ENCODE data around the gene GCG. TPM values are rescaled to one million over a fixed set of nuclear protein-coding genes. Genes with fewer than 3 reads are reported as not detected.

The GCG gene
- total and polyA plus RNA-seq, 7 experiments from 2014 or later: not detected

DNA sequence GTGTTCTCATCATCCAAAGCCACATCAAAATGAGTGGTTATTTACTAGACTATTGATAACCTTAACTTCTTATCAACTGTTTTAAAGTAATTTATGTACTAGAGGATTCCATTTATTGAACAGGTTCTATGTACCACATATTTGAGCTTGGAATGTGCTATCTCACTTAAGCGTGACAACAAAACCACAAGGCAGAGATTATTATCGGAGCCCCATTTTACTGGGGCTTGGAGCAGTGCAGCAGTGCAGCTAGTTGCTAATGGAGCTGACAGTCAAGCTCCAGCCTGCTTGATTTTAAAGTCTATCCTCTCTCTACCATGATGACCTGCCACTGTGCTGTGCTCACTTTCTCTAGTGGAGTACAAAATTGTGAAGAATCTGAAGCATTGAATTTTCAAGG lies 24.6 kb downstream of the GCG start:
- Mint-ChIP-seq H3K36me3 (no peaks in the 10 kb centered on the region), H3K9me3 (no peaks in the 10 kb centered on the region), H3K4me1 (peaks cover 0 to 24% (median 6%) of the 10 kb centered on the region in 7 donors), H3K27ac (no peak overlapping the region), H3K27me3 (peaks cover 0 to 31% (median 0%) of the 10 kb centered on the region in 5 donors), H3K4me3 (no peak overlapping the region)
- no peak overlapping the region for H3K4me3 ChIP-seq (ENCODE audit: low read length)
- H3K27ac ChIP-seq (ENCODE audit: low read depth, low read length): no peak overlapping the region
- intact Hi-C loops (cut with micrococcal nuclease): loop anchor here in 1 of 2 donors (10.0 kb wide), 1 partner anchor 903 kb away; no protein-coding TSS in a partner anchor
- no peaks in the 10 kb centered on the region for H3K4me1 ChIP-seq (ENCODE audit: control insufficient read depth in 2 of 2, insufficient read depth in 2 of 2, low read length in 2 of 2)
- no peak for DNase-seq
- no peak for ATAC-seq
- no peaks in the 10 kb centered on the region for H3K27me3 ChIP-seq (ENCODE audit: control insufficient read depth in 2 of 2, insufficient read depth in 2 of 2, low read length in 2 of 2)
- H3K36me3 ChIP-seq (ENCODE audit: control insufficient read depth in 2 of 3, insufficient read depth in 3 of 3, low read length in 3 of 3): no peaks in the 10 kb centered on the region
- no peaks in the 10 kb centered on the region for H3K9me3 ChIP-seq (ENCODE audit: control insufficient read depth in 2 of 3, low read length in 3 of 3)
- POLR2A ChIA-PET: no interaction called here
- CTCF ChIA-PET: interaction anchor here (1.0 to 3.9 kb wide), 5 partner anchors 10 to 540 kb away, joined by 3 to 29 read pairs (median 5); no protein-coding TSS in a partner anchor

DNA sequence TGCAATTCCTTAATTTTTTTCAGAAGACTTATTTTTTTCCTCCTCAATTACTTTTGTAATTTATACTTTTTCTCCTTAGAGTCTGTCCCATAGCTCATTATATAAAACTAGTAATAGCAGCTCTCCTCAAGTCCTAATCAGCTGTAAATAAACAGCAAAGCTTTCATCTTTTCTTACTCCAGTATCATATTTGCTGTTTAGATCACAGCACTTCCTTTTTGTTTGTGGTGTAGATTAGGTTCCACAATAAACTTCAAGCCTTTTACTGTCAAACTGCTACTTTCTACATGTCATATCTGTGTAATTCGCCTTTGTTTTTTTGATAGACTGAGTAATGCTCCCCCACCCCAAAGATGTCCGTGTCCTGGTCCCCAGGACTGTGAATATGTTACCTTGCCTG lies 25.5 kb downstream of the GCG start:
- DNase-seq: no peak
- no peaks in the 10 kb centered on the region for H3K27me3 ChIP-seq (ENCODE audit: control insufficient read depth in 2 of 2, insufficient read depth in 2 of 2, low read length in 2 of 2)
- H3K9me3 Mint-ChIP-seq: no peaks in the 10 kb centered on the region
- no peaks in the 10 kb centered on the region for H3K9me3 ChIP-seq (ENCODE audit: control insufficient read depth in 2 of 3, low read length in 3 of 3)
- no peak for ATAC-seq
- POLR2A ChIA-PET: interaction anchor here (0.6 to 0.7 kb wide), 2 partner anchors 107 to 709 kb away, joined by 3 read pairs; no protein-coding TSS in a partner anchor
- H3K36me3 Mint-ChIP-seq: no peaks in the 10 kb centered on the region
- H3K4me1 ChIP-seq (ENCODE audit: control insufficient read depth in 2 of 2, insufficient read depth in 2 of 2, low read length in 2 of 2): no peaks in the 10 kb centered on the region
- peak overlapping the region in 1 of 10 donors; percentile 28 for H3K4me3 Mint-ChIP-seq
- intact Hi-C loops (cut with micrococcal nuclease): loop anchor here in 1 of 2 donors (10.0 kb wide), 1 partner anchor 902 kb away; no protein-coding TSS in a partner anchor
- peaks cover 0 to 24% (median 6%) of the 10 kb centered on the region in 7 donors for H3K4me1 Mint-ChIP-seq
- H3K27ac ChIP-seq (ENCODE audit: low read depth, low read length): no peak overlapping the region
- peak overlapping the region in 3 of 9 donors; percentile 3 to 42 (median 41) for H3K27ac Mint-ChIP-seq
- no peak overlapping the region for H3K4me3 ChIP-seq (ENCODE audit: low read length)
- no peaks in the 10 kb centered on the region for H3K36me3 ChIP-seq (ENCODE audit: control insufficient read depth in 2 of 3, insufficient read depth in 3 of 3, low read length in 3 of 3)
- peaks cover 0 to 29% (median 0%) of the 10 kb centered on the region in 5 donors for H3K27me3 Mint-ChIP-seq
- CTCF ChIA-PET: interaction anchor here (0.8 to 3.9 kb wide), 6 partner anchors 25 to 539 kb away, joined by 3 to 29 read pairs (median 8); no protein-coding TSS in a partner anchor

DNA sequence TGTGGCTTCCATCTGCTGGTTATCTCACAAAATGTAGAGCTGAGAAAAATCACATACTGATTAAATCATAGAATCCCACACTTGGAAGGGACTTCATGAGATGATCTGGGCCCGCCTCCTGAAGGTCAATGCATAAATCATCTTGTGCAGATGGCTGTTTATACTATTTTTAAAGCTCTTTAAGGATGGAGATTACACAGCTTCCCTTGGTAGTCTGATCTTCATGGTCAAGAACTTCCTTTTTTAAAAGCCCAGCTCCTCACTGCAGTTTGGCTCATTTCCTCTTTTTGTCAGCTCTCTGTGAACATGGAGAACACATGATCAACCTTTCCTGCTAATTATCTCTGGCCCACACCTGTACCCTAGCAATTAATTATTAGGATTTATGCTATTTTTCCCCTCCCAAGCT lies 25.9 kb downstream of the GCG start:
- Histone ChIP-seq H3K36me3 (ENCODE audit: control insufficient read depth in 2 of 3, insufficient read depth in 3 of 3, low read length in 3 of 3) (no peaks in the 10 kb centered on the region), H3K4me3 (ENCODE audit: low read length) (no peak overlapping the region), H3K27ac (ENCODE audit: low read depth, low read length) (no peak overlapping the region), H3K4me1 (ENCODE audit: control insufficient read depth in 2 of 2, insufficient read depth in 2 of 2, low read length in 2 of 2) (no peaks in the 10 kb centered on the region), H3K27me3 (ENCODE audit: control insufficient read depth in 2 of 2, insufficient read depth in 2 of 2, low read length in 2 of 2) (no peaks in the 10 kb centered on the region), H3K9me3 (ENCODE audit: control insufficient read depth in 2 of 3, low read length in 3 of 3) (no peaks in the 10 kb centered on the region)
- Mint-ChIP-seq H3K27ac (peak overlapping the region in 3 of 9 donors; percentile 3 to 42 (median 41)), H3K4me1 (peaks cover 0 to 24% (median 6%) of the 10 kb centered on the region in 7 donors), H3K27me3 (peaks cover 0 to 25% (median 0%) of the 10 kb centered on the region in 5 donors), H3K36me3 (no peaks in the 10 kb centered on the region), H3K9me3 (no peaks in the 10 kb centered on the region), H3K4me3 (no peak overlapping the region)
- CTCF ChIA-PET: interaction anchor here (0.8 to 3.9 kb wide), 6 partner anchors 25 to 539 kb away, joined by 3 to 29 read pairs (median 8); no protein-coding TSS in a partner anchor
- POLR2A ChIA-PET: interaction anchor here (0.7 kb wide), 1 partner anchor 107 kb away, joined by 3 read pairs; no protein-coding TSS in a partner anchor
- peak; percentile 67 for ATAC-seq
- intact Hi-C loops (cut with micrococcal nuclease): loop anchor here in 1 of 2 donors (10.0 kb wide), 1 partner anchor 901 kb away; no protein-coding TSS in a partner anchor
- DNase-seq: no peak

DNA sequence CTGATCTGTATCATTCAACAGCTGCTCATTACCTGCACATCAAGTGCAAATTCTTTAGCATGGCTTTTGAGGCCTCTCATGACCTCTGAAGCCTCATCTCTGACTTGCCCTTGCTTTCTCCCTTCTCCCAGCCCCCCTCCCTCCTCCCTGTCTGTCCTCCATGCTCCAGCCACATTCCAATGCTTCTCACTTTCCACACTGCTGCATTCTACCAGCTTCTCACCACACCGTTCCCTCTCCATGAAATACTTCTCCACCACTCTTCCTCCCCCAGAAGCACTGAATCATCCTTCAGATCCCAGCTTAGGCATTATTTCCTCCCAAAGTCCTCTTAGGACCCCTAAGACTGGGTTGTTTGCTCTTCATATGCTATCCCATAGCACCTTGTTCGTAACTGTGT lies 26.9 kb downstream of the GCG start:
- Mint-ChIP-seq H3K36me3 (no peaks in the 10 kb centered on the region), H3K27ac (peak overlapping the region in 1 of 9 donors; percentile 2), H3K27me3 (peaks cover 0 to 16% (median 0%) of the 10 kb centered on the region in 5 donors), H3K9me3 (no peaks in the 10 kb centered on the region), H3K4me3 (no peak overlapping the region), H3K4me1 (peaks cover 0 to 24% (median 6%) of the 10 kb centered on the region in 7 donors)
- ATAC-seq: no peak
- H3K36me3 ChIP-seq (ENCODE audit: control insufficient read depth in 2 of 3, insufficient read depth in 3 of 3, low read length in 3 of 3): no peaks in the 10 kb centered on the region
- CTCF ChIA-PET: interaction anchor here (0.6 to 3.9 kb wide), 13 partner anchors 8 to 538 kb away, joined by 3 to 29 read pairs (median 5); no protein-coding TSS in a partner anchor
- intact Hi-C loops (cut with micrococcal nuclease): loop anchor here in 1 of 2 donors (10.0 kb wide), 1 partner anchor 900 kb away; no protein-coding TSS in a partner anchor
- H3K4me1 ChIP-seq (ENCODE audit: control insufficient read depth in 2 of 2, insufficient read depth in 2 of 2, low read length in 2 of 2): no peaks in the 10 kb centered on the region
- no peaks in the 10 kb centered on the region for H3K27me3 ChIP-seq (ENCODE audit: control insufficient read depth in 2 of 2, insufficient read depth in 2 of 2, low read length in 2 of 2)
- H3K9me3 ChIP-seq (ENCODE audit: control insufficient read depth in 2 of 3, low read length in 3 of 3): no peaks in the 10 kb centered on the region
- H3K4me3 ChIP-seq (ENCODE audit: low read length): no peak overlapping the region
- no peak for DNase-seq
- no peak overlapping the region for H3K27ac ChIP-seq (ENCODE audit: low read depth, low read length)
- POLR2A ChIA-PET: interaction anchor here (0.6 to 1.4 kb wide), 4 partner anchors 19 to 133 kb away, joined by 3 to 6 read pairs (median 4); no protein-coding TSS in a partner anchor

- POLR2A ChIA-PET: interaction anchor here (1.2 to 1.4 kb wide), 2 partner anchors 17 to 132 kb away, joined by 3 to 4 read pairs; no protein-coding TSS in a partner anchor
- peaks cover 0 to 24% (median 6%) of the 10 kb centered on the region in 7 donors for H3K4me1 Mint-ChIP-seq
- intact Hi-C loops (cut with micrococcal nuclease): loop anchor here (1.0 to 10.0 kb wide), 16 partner anchors 52 to 901 kb away; partner anchors contain the start of genes DPP4 (in 2 of the 2) and PSMD14 (in 1 of the 2)
- no peaks in the 10 kb centered on the region for H3K9me3 Mint-ChIP-seq
- DNase-seq (peak in 7 of 9 donors; percentile 26 to 69 (median 61)), ATAC-seq (peak; percentile 85)
- H3K27ac Mint-ChIP-seq: no peak overlapping the region
- no peaks in the 10 kb centered on the region for H3K36me3 ChIP-seq (ENCODE audit: control insufficient read depth in 2 of 3, insufficient read depth in 3 of 3, low read length in 3 of 3)
- H3K4me3 Mint-ChIP-seq: no peak overlapping the region
- H3K27me3 ChIP-seq (ENCODE audit: control insufficient read depth in 2 of 2, insufficient read depth in 2 of 2, low read length in 2 of 2): no peaks in the 10 kb centered on the region
- H3K4me1 ChIP-seq (ENCODE audit: control insufficient read depth in 2 of 2, insufficient read depth in 2 of 2, low read length in 2 of 2): no peaks in the 10 kb centered on the region
- no peaks in the 10 kb centered on the region for H3K36me3 Mint-ChIP-seq
- H3K9me3 ChIP-seq (ENCODE audit: control insufficient read depth in 2 of 3, low read length in 3 of 3): no peaks in the 10 kb centered on the region
- no peak overlapping the region for H3K27ac ChIP-seq (ENCODE audit: low read depth, low read length)
- no peak overlapping the region for H3K4me3 ChIP-seq (ENCODE audit: low read length)
- H3K27me3 Mint-ChIP-seq: peaks cover 0 to 7% (median 0%) of the 10 kb centered on the region in 5 donors
- CTCF ChIA-PET: interaction anchor here (0.6 to 3.9 kb wide), 13 partner anchors 9 to 764 kb away, joined by 3 to 29 read pairs (median 5); partner anchors contain the start of gene DPP4
These were observed 28.0 kb downstream of the GCG start for GRCh38 chr2:162123806-162124758.

Measured in naive thymus-derived CD4-positive, alpha-beta T cell (primary cell).